NOMO-1 treated with DMSO at 0.1 percent for 48 hours (cell line): ENCODE results near the gene XPO1.
"Not testable (repeated sequence)": the region's sequence is repeated elsewhere in the genome, so short reads cannot be mapped to it uniquely, and the experiment has no call there.

Experiments
- DNase-seq: peaks from one replicate; lab custom pipeline; 2025; ENCODE audit not compliant: unreplicated experiment; lab: John Stamatoyannopoulos, UW

The XPO1 gene

GRCh38 chr2:61469424-61470121 lies 68.6 kb downstream of the XPO1 start:
- DNase-seq, result no peak

- not testable (repeated sequence) for DNase-seq
These were observed 69.9 kb downstream of the XPO1 start for GRCh38 chr2:61468231-61468630.

GRCh38 chr2:61465045-61465444 lies 73.1 kb downstream of the XPO1 start:
- DNase-seq, result no peak

- no peak for DNase-seq
These were observed 74.2 kb downstream of the XPO1 start for GRCh38 chr2:61463769-61464475.

- no peak for DNase-seq
These were observed 76.8 kb downstream of the XPO1 start for GRCh38 chr2:61461404-61461803.

- no peak for DNase-seq
These were observed 78.0 kb downstream of the XPO1 start for GRCh38 chr2:61460163-61460562.

DNA sequence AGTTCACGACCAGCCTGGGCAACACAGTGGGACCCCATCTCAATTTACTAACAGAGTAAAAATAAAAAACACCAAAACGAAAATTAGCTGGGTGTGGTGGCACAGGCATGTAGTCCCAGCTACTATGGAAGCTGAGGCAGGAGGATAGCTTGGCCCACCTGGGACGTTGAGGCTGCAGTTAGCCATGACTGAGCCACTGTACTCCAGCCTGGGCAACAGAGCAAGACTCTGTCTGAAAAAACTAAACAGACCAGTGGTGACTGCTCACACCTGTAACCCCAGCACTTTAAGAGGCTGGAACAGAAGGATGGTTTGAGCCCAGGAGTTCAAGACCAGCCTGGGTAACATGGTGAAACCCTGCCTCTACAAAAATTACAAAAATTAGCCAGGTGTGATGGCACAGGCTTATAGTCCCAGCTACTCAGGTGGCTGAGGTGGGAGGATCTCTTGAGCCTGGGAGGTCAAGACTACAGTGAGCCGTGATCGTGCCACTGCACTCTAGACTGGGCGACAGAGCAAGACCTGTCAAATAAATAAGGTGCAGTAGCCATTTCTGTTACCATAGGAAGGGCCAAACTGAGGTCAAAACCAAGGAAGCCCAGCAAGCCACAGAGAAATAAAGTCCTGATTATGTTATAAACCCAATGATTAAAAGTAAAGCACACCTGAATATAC lies 81.3 kb downstream of the XPO1 start:
- no peak for DNase-seq

DNA sequence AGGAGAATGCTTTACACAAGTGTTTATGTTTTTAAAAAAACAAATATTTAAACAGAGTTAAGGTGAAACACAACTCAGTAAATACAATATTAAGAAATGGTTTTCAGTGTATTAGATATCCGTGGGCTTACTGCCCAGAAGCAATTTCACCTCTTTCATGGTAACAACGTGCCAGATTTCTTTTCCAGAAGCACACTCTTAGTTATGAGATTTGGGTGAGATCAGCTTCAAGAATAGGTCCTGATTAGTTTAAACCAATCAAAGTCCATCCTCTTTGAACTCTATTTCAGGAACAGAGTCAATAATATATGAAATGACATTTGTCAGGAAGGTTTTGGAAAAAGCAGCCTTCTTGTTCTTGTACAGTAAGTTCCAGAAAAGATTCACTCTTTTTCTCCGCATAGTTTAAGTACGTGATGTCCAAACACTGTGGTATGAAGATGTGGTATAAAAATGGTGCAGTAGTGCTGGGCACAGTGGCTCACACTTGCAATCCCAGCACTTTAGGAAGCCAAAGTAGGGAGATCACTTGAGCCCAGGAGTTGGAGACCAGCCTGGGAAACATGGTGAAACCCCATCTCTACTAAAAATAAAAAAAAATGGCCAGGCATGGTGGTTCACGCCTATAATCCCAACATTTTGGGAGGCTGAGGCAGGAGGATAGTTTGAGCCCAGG lies 81.9 kb downstream of the XPO1 start:
- DNase-seq, result no peak

DNA sequence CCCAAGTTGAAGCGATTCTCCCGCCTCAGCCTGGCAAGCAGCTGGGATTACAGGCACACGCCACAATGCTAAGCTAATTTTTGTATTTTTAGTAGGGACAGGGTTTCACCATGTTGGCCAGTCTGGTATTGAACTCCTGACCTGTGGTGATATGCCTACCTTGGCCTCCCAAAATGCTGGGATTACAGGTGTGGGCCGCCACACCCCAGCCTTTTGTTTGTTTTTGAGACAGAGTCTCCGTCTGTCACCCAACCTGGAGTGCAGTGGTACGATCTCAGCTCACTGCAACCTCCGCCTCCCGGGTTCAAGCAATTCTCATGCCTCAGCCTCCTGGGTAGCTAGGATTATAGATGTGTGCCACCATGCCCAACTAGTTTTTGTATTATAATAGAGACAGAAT lies 83.2 kb downstream of the XPO1 start:
- not testable (repeated sequence) for DNase-seq

- no peak for DNase-seq
These were observed 83.8 kb downstream of the XPO1 start for GRCh38 chr2:61454383-61454782.

GRCh38 chr2:61452392-61452791 lies 85.8 kb downstream of the XPO1 start:
- DNase-seq, result no peak

DNA sequence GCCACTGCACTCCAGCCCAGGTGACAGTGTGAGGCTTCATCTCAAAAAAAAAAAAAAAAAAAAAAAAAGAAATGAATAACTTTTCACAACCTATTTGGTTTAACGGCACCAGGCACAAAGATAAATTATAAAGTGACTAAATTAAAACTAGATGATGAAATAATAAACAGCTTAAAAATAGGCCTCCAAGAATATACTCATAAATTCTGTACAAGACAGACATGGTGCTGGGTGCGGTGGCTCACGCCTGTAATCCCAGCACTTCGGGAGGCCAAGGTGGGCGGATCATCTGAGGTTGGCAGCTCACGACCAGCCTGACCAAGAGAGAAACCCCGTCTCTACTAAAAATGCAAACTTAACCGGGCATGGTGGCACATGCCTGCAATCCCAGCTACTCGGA lies 87.0 kb downstream of the XPO1 start:
- DNase-seq, result no peak

DNA sequence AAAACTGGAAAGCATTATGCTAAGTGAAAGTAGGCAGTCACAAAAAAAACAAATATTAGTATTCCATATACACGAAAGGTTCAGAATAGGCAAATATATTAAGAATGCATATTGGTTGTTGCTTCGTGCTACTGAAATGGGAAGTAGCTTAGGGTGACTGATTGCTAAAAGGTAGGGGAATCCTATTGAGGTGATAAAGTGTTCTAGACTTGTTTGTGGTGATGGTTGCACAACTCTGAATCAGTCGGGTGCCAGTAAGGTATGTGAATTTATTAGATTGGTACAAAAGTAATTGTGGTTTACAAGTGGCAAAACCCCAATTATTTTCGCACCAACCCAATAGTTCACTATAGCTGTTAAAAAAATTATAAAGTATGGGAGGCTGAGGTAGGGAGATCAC lies 88.0 kb downstream of the XPO1 start:
- peak; percentile 67 for DNase-seq

GRCh38 chr2:61448229-61448628 lies 89.9 kb downstream of the XPO1 start:
- DNase-seq, result no peak

DNA sequence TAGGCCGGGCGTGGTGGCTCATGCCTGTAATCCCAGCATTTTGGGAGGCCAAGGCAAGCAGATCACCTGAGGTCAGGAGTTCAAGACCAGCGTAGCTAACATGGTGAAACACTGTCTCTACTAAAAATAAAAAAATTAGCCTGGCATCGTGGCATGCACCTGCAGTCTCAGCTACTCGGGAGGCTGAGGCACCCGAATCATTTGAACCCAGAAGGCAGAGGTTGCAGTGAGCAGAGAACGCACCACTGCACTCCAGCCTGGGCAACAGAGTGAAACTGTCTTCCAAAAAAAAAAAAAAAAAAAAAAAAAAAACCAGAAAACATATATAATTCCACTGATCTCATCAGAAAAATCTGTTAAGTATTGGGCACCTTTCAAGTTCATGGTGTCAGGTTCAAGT lies 91.2 kb downstream of the XPO1 start:
- DNase-seq, result not testable (repeated sequence)

DNA sequence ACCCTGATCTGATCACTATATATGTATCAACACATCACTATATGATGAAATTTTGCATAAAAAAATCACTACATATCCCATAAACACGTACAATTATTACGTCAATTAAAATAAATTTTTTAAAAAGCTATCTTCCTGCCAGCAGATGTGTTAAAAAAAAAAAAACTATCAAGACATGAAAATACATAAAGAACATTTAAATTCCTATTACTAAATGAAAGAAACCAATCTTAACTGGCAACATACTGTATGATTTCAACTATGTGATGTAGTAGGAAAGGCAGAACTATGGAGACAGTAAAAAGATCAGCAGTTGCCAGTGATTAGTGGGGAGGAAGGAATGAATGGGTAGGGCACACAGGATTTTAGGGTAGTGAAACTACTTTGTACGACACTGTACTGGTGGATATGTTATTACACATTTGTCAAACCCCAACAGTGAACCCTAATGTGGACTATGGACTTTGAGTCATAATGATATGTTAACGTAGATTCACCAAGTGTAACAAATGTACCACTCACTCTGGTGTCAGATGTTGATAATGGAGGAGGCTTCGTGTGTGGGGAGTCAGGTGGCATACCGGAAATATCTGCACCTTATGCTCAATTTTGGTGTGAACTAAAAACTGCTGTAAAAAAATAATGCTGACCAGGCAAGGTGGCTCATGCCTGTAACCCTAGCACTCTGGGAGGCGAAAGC lies 94.7 kb downstream of the XPO1 start:
- peak; percentile 99 for DNase-seq

DNA sequence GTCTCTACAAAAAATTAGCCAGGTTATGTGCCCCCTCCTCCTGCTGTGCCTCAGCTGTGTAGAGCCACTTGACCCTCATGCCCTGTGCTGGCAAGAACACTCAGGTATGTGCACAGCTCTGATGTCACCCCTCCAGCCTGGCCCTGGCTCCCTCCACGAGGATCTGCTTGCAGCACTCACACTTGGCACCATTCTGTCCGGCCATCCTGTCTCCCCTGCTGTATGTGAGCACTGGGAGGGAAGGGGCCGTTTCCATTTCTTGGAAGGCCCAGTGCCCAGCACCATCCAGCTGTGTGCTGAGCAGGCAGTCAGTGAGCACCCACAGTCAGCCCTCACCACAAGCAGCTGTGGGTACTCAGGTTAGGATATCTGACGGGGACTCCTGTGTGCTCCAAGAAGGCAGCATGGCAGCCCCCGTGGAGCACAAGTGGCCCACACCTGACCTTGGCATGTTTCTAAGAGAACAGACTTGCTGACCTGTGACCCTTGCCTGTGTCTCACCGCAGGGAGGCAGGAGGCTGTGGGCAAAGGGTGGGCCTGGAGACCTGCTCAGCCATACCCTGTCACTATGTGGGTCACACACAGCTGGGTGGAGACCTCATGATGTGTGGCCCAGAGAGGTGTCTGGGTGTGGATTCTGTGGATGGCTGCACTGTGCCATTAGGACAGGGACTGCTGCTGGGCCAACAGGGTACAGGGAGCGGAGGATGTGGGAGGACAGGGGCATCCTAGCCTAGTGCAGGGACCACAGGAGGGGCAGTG lies 98.7 kb downstream of the XPO1 start:
- no peak for DNase-seq

DNA sequence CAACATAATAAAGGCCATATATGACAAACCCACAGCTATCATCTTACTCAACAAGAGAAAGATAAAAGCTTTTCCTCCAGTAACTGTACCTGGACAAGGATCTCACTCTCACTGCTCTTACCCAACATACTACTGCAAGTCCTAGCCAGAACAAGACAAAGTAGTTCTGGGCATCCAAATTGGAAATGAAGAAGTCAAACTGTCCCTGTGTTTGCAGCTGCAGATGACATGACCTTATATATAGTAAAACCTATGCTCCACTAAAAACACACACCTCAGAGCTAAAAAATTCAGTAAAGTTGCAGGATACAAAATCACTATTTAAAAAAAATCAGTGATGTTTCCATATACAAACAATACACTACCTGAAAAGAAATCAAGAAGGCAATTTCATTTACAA lies 99.5 kb downstream of the XPO1 start:
- no peak for DNase-seq

- no peak for DNase-seq
These were observed 101.0 kb downstream of the XPO1 start for GRCh38 chr2:61437170-61437569.

DNA sequence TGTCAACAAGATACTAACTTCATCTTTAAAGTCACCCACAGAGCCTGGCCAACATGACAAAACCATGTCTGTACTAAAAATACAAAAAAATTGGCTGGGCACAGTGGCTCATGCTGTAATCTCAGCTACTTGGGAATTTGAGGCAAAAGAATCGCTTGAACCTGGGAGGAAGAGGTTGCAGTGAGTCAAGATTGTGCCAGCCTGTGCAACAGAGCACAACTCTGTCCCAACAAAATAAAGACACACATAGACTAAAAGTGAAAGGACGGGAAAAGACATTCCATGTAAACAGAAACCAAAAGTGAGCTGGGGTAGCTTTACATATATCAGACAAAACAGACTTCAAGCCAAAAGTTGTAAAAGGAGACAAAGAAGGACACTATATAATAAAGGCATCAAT lies 102.1 kb downstream of the XPO1 start:
- DNase-seq, result no peak
